ENCODE results near the gene TMEM263.

DNA sequence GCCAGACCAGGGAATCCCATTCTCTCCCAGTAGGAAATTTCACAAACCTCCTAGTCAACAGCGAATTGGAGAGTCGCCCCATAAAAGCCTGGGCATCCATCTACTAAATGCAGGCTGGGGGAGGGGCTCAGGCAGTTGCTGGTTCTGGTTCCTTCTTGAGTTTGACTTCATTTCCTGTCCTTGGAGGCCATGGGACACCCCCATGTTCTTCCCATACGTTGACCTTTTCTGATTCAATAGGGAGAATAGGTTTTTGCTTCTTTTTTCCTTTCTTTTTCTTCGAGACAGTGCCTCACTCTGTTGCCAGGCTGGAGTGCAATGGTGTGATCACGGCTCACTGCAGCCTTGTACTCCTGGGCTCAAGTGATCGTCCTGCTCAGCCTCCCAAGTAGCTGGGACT is 44.1 kb upstream of the TMEM263 start:
- TF ChIP-seq, protein P1, sequence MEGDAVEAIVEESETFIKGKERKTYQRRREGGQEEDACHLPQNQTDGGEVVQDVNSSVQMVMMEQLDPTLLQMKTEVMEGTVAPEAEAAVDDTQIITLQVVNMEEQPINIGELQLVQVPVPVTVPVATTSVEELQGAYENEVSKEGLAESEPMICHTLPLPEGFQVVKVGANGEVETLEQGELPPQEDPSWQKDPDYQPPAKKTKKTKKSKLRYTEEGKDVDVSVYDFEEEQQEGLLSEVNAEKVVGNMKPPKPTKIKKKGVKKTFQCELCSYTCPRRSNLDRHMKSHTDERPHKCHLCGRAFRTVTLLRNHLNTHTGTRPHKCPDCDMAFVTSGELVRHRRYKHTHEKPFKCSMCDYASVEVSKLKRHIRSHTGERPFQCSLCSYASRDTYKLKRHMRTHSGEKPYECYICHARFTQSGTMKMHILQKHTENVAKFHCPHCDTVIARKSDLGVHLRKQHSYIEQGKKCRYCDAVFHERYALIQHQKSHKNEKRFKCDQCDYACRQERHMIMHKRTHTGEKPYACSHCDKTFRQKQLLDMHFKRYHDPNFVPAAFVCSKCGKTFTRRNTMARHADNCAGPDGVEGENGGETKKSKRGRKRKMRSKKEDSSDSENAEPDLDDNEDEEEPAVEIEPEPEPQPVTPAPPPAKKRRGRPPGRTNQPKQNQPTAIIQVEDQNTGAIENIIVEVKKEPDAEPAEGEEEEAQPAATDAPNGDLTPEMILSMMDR (IDR thresholded peaks at IDR 0.05; ENCODE audit: poor library complexity): no peak
- no peak for TF ChIP-seq EZH2 (IDR thresholded peaks at IDR 0.05; ENCODE audit: borderline replicate concordance)
